GM23338 (cell line): ENCODE data around the gene LRRTM2. TPM values are rescaled to one million over a fixed set of nuclear protein-coding genes. Genes with fewer than 3 reads are reported as not detected.

Experiments used
- ATAC-seq: fragments of 200-7000 bp; cut with Tn5 transposase; 3 replicates; pipeline ENCODE4 v1.9.1; 2020
- DNase-seq: peaks from one replicate; pipeline ENCODE4 v3.0.0-alpha.2; 2015; ENCODE audit warnings: low spot score
- H2AFZ ChIP-seq: fragments of 200-600 bp; sonication (generic); 2 replicates; pipeline ENCODE4 v1.8.0; 2016; ENCODE audit warnings: antibody characterized with exemption, mild to moderate bottlenecking, moderate library complexity
- H3F3A ChIP-seq: fragments of 200-600 bp; sonication (generic); replicated peaks from 2 replicates; pipeline ENCODE4 v1.8.0; 2017; ENCODE audit warnings: antibody characterized with exemption, mixed run types, low read depth
- H3K27ac ChIP-seq: fragments of 200-600 bp; sonication (generic); 2 replicates; pipeline ENCODE4 v1.6.1; 2016; ENCODE audit warnings: low read depth
- H3K27me3 ChIP-seq: fragments of 200-600 bp; sonication (generic); 2 replicates; pipeline ENCODE4 v1.8.0; 2016; ENCODE audit warnings: mild to moderate bottlenecking, mixed run types, moderate library complexity; ENCODE audit not compliant: insufficient read depth
- H3K36me3 ChIP-seq: fragments of 200-600 bp; sonication (generic); 2 replicates; pipeline ENCODE4 v1.8.0; 2016; ENCODE audit warnings: mild to moderate bottlenecking; ENCODE audit not compliant: insufficient read depth
- H3K4me1 ChIP-seq: fragments of 200-600 bp; sonication (generic); 2 replicates; pipeline ENCODE4 v1.8.0; 2016; ENCODE audit warnings: mild to moderate bottlenecking, moderate library complexity; ENCODE audit not compliant: insufficient read depth
- H3K4me2 ChIP-seq: fragments of 200-600 bp; sonication (generic); 2 replicates; pipeline ENCODE4 v1.7.1; 2017; ENCODE audit warnings: mixed run types
- H3K4me3 ChIP-seq: fragments of 200-600 bp; sonication (generic); 2 replicates; pipeline ENCODE4 v1.6.1; 2016; ENCODE audit warnings: mixed run types
- H3K79me2 ChIP-seq: fragments of 200-600 bp; sonication (generic); replicated peaks from 2 replicates; pipeline ENCODE4 v1.8.0; 2017; ENCODE audit warnings: mild to moderate bottlenecking; ENCODE audit not compliant: insufficient read depth
- H3K9me2 ChIP-seq: fragments of 200-600 bp; sonication (generic); 2 replicates; pipeline ENCODE4 v1.8.0; 2017; ENCODE audit not compliant: insufficient read depth
- H4K20me1 ChIP-seq: fragments of 200-600 bp; sonication (generic); replicated peaks from 2 replicates; pipeline ENCODE4 v1.8.0; 2017; ENCODE audit warnings: mild to moderate bottlenecking; ENCODE audit not compliant: insufficient read depth
- H3K27ac Mint-ChIP-seq: 2 replicates; pipeline ENCODE4 v1.8.0; 2020; ENCODE audit warnings: inconsistent platforms, mild to moderate bottlenecking, moderate library complexity, mixed read lengths
- H3K27me3 Mint-ChIP-seq: 3 replicates; pipeline ENCODE4 v1.8.0; 2022; ENCODE audit warnings: low read depth, mild to moderate bottlenecking, moderate library complexity, mixed read lengths, inconsistent platforms; ENCODE audit not compliant: insufficient read depth, poor library complexity
- H3K36me3 Mint-ChIP-seq: 3 replicates; pipeline ENCODE4 v1.8.0; 2021; ENCODE audit warnings: low read depth, mild to moderate bottlenecking, inconsistent platforms, moderate library complexity, mixed read lengths
- H3K4me1 Mint-ChIP-seq: 3 replicates; pipeline ENCODE4 v1.8.0; 2020; ENCODE audit warnings: mild to moderate bottlenecking, inconsistent platforms, mixed read lengths
- H3K4me3 Mint-ChIP-seq: 3 replicates; pipeline ENCODE4 v1.8.0; 2021; ENCODE audit warnings: moderate library complexity, mild to moderate bottlenecking, inconsistent platforms, mixed read lengths
- H3K9me3 Mint-ChIP-seq: 3 replicates; pipeline ENCODE4 v1.8.0; 2020; ENCODE audit warnings: moderate library complexity, mild to moderate bottlenecking, inconsistent platforms, mixed read lengths
- CREB1 ChIP-seq: fragments of 250-450 bp; sonication (Bioruptor Pico); IDR thresholded peaks from 2 replicates; pipeline ENCODE4 v1.5.0; 2020; ENCODE audit warnings: low read depth, mild to moderate bottlenecking, moderate library complexity
- EZH2 ChIP-seq: fragments of 200-600 bp; sonication (generic); IDR thresholded peaks from one replicate; pipeline ENCODE4 v1.8.0; 2017; ENCODE audit warnings: antibody characterized with exemption, mild to moderate bottlenecking, low read depth; ENCODE audit not compliant: unreplicated experiment
- EZH2phosphoT487 ChIP-seq: fragments of 200-600 bp; sonication (generic); IDR thresholded peaks from one replicate; pipeline ENCODE4 v1.8.1; 2018; ENCODE audit warnings: antibody characterized with exemption; ENCODE audit not compliant: unreplicated experiment
- JUNB ChIP-seq: IDR thresholded peaks from one replicate; pipeline ENCODE4 v1.6.1; 2016; ENCODE audit warnings: antibody characterized with exemption; ENCODE audit not compliant: unreplicated experiment
- NANOG ChIP-seq: IDR thresholded peaks from 2 replicates; pipeline ENCODE4 v1.6.1; 2016; ENCODE audit warnings: antibody characterized with exemption, borderline replicate concordance
- POLR2AphosphoS5 ChIP-seq: IDR thresholded peaks from 2 replicates; pipeline ENCODE4 v1.6.1; 2016; ENCODE audit warnings: antibody characterized with exemption, low read depth
- STAT1 ChIP-seq: IDR thresholded peaks from one replicate; pipeline ENCODE4 v1.6.1; 2016; ENCODE audit warnings: antibody characterized with exemption; ENCODE audit not compliant: unreplicated experiment
- ZNF114 ChIP-seq: fragments of 250-450 bp; sonication (Bioruptor Pico); IDR thresholded peaks from 2 replicates; pipeline ENCODE4 v1.5.0; 2020; ENCODE audit warnings: mild to moderate bottlenecking, moderate library complexity
- polyA plus RNA-seq: library from polyadenylated mRNA; unstranded; fragments of >200 nt; fragmentation: Nextera tagmentation; extraction: Ambion mirVana; gene quantifications from 2 replicates; pipeline ENCODE4 v1.2.1, GENCODE V29; 2016
- total RNA-seq: library from RNA; depleted of rRNA; stranded (reverse); fragments of >200 nt; shearing (Covaris generic); gene quantifications from 2 replicates; pipeline ENCODE4 v1.2.3, GENCODE V29; 2014
- TF ChIP-seq, protein P1 (sequence below), 2 experiments: fragments of 200-600 bp in 1 of 2; sonication (generic) in 1 of 2; conservative IDR thresholded peaks; 2 replicates each; pipeline versions ENCODE4 v1.5.1 to v1.6.1; 2016 to 2017; ENCODE audit warnings: antibody characterized with exemption in 2 of 2, low read depth in 2 of 2, mild to moderate bottlenecking in 2 of 2, moderate library complexity in 1 of 2
- TF ChIP-seq, protein P2 (sequence below): IDR thresholded peaks from 2 replicates; pipeline ENCODE4 v1.6.1; 2016; ENCODE audit warnings: antibody characterized with exemption
- TF ChIP-seq, protein P3 (sequence below): fragments of 250-450 bp; sonication (Bioruptor Pico); IDR thresholded peaks from 2 replicates; pipeline ENCODE4 v1.5.0; 2020; ENCODE audit warnings: mild to moderate bottlenecking, moderate library complexity

LRRTM2 gene
- total and polyA plus RNA-seq, 2 experiments from 2014 or later: 1.5 TPM; not detected in 1

DNA sequence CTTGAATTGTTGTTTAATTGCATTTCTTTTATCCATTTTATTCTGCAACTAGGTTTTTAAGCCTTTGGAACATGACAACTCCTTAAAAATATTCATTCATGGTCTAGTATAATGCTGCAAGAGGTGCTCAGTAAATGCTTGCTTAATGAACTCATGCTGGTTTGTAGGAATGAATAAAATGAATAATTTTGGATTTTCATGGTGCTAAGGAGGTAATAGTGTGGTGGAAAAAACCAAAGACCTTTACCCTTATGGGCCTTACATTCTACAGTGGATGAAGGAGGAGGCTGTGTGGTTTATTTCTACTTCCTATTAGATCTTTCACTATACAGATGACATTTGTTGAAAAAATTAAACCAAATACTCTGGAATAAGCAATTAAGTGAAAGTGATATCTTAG lies 43.4 kb downstream of the LRRTM2 start:
- H3K27ac ChIP-seq: peak overlapping the region; percentile 39; the same call in 1 of the 2 replicates
- ATAC-seq: no peak
- H3K4me3 Mint-ChIP-seq: no peak overlapping the region
- H3K4me1 Mint-ChIP-seq: peaks cover 74% of the 10 kb centered on the region
- no peaks in the 10 kb centered on the region for H4K20me1 ChIP-seq
- H3K4me1 ChIP-seq: peaks cover 59% of the 10 kb centered on the region
- H3K4me2 ChIP-seq: peak overlapping the region; percentile 64
- no peaks in the 10 kb centered on the region; the same call in 2 of the 3 replicates for H3K9me3 Mint-ChIP-seq
- TF ChIP-seq POLR2AphosphoS5: no peak
- no peak for TF ChIP-seq NANOG
- TF ChIP-seq EZH2: no peak
- H3K27me3 ChIP-seq: no peaks in the 10 kb centered on the region
- H3K27me3 Mint-ChIP-seq: peaks cover 12% of the 10 kb centered on the region
- H3K9me2 ChIP-seq: no peaks in the 10 kb centered on the region
- no peak overlapping the region for H2AFZ ChIP-seq
- peaks cover 40% of the 10 kb centered on the region for H3K36me3 Mint-ChIP-seq
- no peak overlapping the region for H3K4me3 ChIP-seq
- peak overlapping the region; percentile 85; the same call in 1 of the 2 replicates for H3K27ac Mint-ChIP-seq
- H3F3A ChIP-seq: no peaks in the 10 kb centered on the region
- H3K36me3 ChIP-seq: peaks cover 12% of the 10 kb centered on the region; the same call in 1 of the 2 replicates
- peaks cover 45% of the 10 kb centered on the region for H3K79me2 ChIP-seq
- DNase-seq: no peak

DNA sequence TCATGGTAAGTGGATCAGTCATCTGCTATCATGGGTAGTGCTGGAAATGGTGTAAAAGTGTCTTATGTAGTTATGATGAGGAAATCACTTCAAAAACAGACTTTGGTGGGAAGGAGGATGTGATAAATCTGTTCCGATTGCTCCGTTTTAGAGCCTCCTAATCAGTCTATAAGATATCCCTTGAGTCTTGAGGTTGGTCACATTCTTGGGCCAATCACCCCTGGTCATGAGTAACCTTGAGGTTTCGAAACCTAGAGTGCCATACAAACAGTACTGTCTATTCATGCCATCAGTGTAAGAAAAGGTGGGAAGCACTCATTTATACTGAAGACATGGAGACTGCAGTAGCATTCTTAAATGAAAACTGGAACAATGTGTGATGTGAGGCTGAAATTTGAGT lies 45.8 kb downstream of the LRRTM2 start:
- H3K4me1 ChIP-seq: peaks cover 37% of the 10 kb centered on the region
- Mint-ChIP-seq H3K27me3 (peaks cover 5% of the 10 kb centered on the region), H3K9me3 (no peaks in the 10 kb centered on the region), H3K4me3 (no peak overlapping the region), H3K27ac (no peak overlapping the region), H3K36me3 (peaks cover 40% of the 10 kb centered on the region), H3K4me1 (peaks cover 54% of the 10 kb centered on the region)
- peaks cover 12% of the 10 kb centered on the region; the same call in 1 of the 2 replicates for H3K36me3 ChIP-seq
- no peaks in the 10 kb centered on the region for H3K9me2 ChIP-seq
- no peak overlapping the region for H3K4me2 ChIP-seq
- H2AFZ ChIP-seq: no peak overlapping the region
- ATAC-seq (no peak), DNase-seq (no peak)
- no peaks in the 10 kb centered on the region for H3K27me3 ChIP-seq
- H4K20me1 ChIP-seq: no peaks in the 10 kb centered on the region; the same call in 1 of the 2 replicates
- no peak overlapping the region for H3K4me3 ChIP-seq
- peaks cover 34% of the 10 kb centered on the region for H3K79me2 ChIP-seq
- H3F3A ChIP-seq: no peaks in the 10 kb centered on the region
- H3K27ac ChIP-seq: no peak overlapping the region
- TF ChIP-seq EZH2: no peak
- TF ChIP-seq STAT1: no peak
- TF ChIP-seq, protein P1, sequence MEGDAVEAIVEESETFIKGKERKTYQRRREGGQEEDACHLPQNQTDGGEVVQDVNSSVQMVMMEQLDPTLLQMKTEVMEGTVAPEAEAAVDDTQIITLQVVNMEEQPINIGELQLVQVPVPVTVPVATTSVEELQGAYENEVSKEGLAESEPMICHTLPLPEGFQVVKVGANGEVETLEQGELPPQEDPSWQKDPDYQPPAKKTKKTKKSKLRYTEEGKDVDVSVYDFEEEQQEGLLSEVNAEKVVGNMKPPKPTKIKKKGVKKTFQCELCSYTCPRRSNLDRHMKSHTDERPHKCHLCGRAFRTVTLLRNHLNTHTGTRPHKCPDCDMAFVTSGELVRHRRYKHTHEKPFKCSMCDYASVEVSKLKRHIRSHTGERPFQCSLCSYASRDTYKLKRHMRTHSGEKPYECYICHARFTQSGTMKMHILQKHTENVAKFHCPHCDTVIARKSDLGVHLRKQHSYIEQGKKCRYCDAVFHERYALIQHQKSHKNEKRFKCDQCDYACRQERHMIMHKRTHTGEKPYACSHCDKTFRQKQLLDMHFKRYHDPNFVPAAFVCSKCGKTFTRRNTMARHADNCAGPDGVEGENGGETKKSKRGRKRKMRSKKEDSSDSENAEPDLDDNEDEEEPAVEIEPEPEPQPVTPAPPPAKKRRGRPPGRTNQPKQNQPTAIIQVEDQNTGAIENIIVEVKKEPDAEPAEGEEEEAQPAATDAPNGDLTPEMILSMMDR (conservative IDR thresholded peaks at IDR 0.05; ENCODE audit: low read depth in 2 of 2): no peak
- TF ChIP-seq CREB1 (CRISPR knock-in tag): no peak
- TF ChIP-seq, protein P2, sequence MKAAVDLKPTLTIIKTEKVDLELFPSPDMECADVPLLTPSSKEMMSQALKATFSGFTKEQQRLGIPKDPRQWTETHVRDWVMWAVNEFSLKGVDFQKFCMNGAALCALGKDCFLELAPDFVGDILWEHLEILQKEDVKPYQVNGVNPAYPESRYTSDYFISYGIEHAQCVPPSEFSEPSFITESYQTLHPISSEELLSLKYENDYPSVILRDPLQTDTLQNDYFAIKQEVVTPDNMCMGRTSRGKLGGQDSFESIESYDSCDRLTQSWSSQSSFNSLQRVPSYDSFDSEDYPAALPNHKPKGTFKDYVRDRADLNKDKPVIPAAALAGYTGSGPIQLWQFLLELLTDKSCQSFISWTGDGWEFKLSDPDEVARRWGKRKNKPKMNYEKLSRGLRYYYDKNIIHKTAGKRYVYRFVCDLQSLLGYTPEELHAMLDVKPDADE: no peak
- no peak for TF ChIP-seq JUNB
- no peak for TF ChIP-seq NANOG
- no peak for TF ChIP-seq ZNF114 (CRISPR knock-in tag)
- TF ChIP-seq, protein P3, sequence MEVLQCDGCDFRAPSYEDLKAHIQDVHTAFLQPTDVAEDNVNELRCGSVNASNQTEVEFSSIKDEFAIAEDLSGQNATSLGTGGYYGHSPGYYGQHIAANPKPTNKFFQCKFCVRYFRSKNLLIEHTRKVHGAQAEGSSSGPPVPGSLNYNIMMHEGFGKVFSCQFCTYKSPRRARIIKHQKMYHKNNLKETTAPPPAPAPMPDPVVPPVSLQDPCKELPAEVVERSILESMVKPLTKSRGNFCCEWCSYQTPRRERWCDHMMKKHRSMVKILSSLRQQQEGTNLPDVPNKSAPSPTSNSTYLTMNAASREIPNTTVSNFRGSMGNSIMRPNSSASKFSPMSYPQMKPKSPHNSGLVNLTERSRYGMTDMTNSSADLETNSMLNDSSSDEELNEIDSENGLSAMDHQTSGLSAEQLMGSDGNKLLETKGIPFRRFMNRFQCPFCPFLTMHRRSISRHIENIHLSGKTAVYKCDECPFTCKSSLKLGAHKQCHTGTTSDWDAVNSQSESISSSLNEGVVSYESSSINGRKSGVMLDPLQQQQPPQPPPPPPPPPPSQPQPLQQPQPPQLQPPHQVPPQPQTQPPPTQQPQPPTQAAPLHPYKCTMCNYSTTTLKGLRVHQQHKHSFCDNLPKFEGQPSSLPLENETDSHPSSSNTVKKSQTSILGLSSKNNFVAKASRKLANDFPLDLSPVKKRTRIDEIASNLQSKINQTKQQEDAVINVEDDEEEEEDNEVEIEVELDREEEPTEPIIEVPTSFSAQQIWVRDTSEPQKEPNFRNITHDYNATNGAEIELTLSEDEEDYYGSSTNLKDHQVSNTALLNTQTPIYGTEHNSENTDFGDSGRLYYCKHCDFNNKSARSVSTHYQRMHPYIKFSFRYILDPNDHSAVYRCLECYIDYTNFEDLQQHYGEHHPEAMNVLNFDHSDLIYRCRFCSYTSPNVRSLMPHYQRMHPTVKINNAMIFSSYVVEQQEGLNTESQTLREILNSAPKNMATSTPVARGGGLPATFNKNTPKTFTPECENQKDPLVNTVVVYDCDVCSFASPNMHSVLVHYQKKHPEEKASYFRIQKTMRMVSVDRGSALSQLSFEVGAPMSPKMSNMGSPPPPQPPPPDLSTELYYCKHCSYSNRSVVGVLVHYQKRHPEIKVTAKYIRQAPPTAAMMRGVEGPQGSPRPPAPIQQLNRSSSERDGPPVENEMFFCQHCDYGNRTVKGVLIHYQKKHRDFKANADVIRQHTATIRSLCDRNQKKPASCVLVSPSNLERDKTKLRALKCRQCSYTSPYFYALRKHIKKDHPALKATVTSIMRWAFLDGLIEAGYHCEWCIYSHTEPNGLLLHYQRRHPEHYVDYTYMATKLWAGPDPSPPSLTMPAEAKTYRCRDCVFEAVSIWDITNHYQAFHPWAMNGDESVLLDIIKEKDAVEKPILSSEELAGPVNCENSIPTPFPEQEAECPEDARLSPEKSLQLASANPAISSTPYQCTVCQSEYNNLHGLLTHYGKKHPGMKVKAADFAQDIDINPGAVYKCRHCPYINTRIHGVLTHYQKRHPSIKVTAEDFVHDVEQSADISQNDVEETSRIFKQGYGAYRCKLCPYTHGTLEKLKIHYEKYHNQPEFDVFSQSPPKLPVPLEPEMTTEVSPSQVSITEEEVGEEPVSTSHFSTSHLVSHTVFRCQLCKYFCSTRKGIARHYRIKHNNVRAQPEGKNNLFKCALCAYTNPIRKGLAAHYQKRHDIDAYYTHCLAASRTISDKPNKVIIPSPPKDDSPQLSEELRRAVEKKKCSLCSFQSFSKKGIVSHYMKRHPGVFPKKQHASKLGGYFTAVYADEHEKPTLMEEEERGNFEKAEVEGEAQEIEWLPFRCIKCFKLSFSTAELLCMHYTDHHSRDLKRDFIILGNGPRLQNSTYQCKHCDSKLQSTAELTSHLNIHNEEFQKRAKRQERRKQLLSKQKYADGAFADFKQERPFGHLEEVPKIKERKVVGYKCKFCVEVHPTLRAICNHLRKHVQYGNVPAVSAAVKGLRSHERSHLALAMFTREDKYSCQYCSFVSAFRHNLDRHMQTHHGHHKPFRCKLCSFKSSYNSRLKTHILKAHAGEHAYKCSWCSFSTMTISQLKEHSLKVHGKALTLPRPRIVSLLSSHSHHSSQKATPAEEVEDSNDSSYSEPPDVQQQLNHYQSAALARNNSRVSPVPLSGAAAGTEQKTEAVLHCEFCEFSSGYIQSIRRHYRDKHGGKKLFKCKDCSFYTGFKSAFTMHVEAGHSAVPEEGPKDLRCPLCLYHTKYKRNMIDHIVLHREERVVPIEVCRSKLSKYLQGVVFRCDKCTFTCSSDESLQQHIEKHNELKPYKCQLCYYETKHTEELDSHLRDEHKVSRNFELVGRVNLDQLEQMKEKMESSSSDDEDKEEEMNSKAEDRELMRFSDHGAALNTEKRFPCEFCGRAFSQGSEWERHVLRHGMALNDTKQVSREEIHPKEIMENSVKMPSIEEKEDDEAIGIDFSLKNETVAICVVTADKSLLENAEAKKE (CRISPR knock-in tag): no peak
- no peak for TF ChIP-seq EZH2phosphoT487
